Measurements from ENCODE around the gene GIGYF2.
A peak's percentile ranks its signal among the peaks of the same experiment; 100 is the strongest.
"Not testable (repeated sequence)": the region's sequence is repeated elsewhere in the genome, so short reads cannot be mapped to it uniquely, and the experiment has no call there.

Gene GIGYF2

GRCh38 chr2:232817756-232818155 lies 120.6 kb downstream of the GIGYF2 start:
- no peak for DNase-seq

- DNase-seq: no peak
Observed at GRCh38 chr2:232829988-232830387, 132.9 kb downstream of the GIGYF2 start.

- DNase-seq: no peak
Observed at GRCh38 chr2:232831496-232831895, 134.4 kb downstream of the GIGYF2 start.

GRCh38 chr2:232833830-232834229 lies 136.7 kb downstream of the GIGYF2 start:
- no peak for DNase-seq

- DNase-seq: no peak
Observed at GRCh38 chr2:232835687-232836208, 138.6 kb downstream of the GIGYF2 start.

- no peak for DNase-seq
Observed at GRCh38 chr2:232836934-232837333, 139.8 kb downstream of the GIGYF2 start.

- DNase-seq: peak; percentile 9
Observed at GRCh38 chr2:232838406-232838874, 141.3 kb downstream of the GIGYF2 start.

GRCh38 chr2:232839411-232840079 lies 142.4 kb downstream of the GIGYF2 start:
- no peak for DNase-seq

- no peak for DNase-seq
Observed at GRCh38 chr2:232842689-232843088, 145.6 kb downstream of the GIGYF2 start.

GRCh38 chr2:232843834-232844233 lies 146.7 kb downstream of the GIGYF2 start:
- DNase-seq: no peak

- no peak for DNase-seq
Observed at GRCh38 chr2:232846055-232846454, 148.9 kb downstream of the GIGYF2 start.

- no peak for DNase-seq
Observed at GRCh38 chr2:232850039-232850438, 152.9 kb downstream of the GIGYF2 start.

- not testable (repeated sequence) for DNase-seq
Observed at GRCh38 chr2:232852081-232852480, 154.9 kb downstream of the GIGYF2 start.

- DNase-seq: no peak
Observed at GRCh38 chr2:232852676-232853075, 155.5 kb downstream of the GIGYF2 start.

GRCh38 chr2:232854082-232854481 lies 157.0 kb downstream of the GIGYF2 start:
- DNase-seq: peak; percentile 56

- peak; percentile 24 for DNase-seq
Observed at GRCh38 chr2:232857158-232857563, 160.0 kb downstream of the GIGYF2 start.

GRCh38 chr2:232859385-232859916 lies 162.3 kb downstream of the GIGYF2 start:
- no peak for DNase-seq

GRCh38 chr2:232860593-232861241 lies 163.6 kb downstream of the GIGYF2 start:
- DNase-seq: no peak

- DNase-seq: no peak
Observed at GRCh38 chr2:232861353-232861752, 164.2 kb downstream of the GIGYF2 start.

- no peak for DNase-seq
Observed at GRCh38 chr2:232863996-232864395, 166.9 kb downstream of the GIGYF2 start.

GRCh38 chr2:232865165-232865564 lies 168.0 kb downstream of the GIGYF2 start:
- DNase-seq: no peak

- no peak for DNase-seq
Observed at GRCh38 chr2:232866104-232866503, 169.0 kb downstream of the GIGYF2 start.

- no peak for DNase-seq
Observed at GRCh38 chr2:232869138-232870017, 172.2 kb downstream of the GIGYF2 start.

All from fibroblast of skin of abdomen (primary cell).